Pancreas (tissue), 10 donors: ENCODE results near the gene SERPINA9. TPM values are rescaled to one million over a fixed set of nuclear protein-coding genes. Genes with fewer than 3 reads are reported as not detected.

Experiments
- ATAC-seq, 4 donors: fragments of 200-7000 bp; cut with Tn5 transposase; one replicate each; pipeline versions ENCODE4 v1.8.0 to v1.9.1; 2020; ENCODE audit warnings: mild to moderate bottlenecking in 4 of 4, moderate library complexity in 4 of 4
- DNase-seq, 6 donors: peaks; one replicate each; pipeline ENCODE4 v3.0.0-alpha.2; 2020
- FAIRE-seq: peaks from 2 replicates; lab custom pipeline; 2012; peaks lifted over from hg19 to GRCh38; lab: Jason Lieb, UNC
- H3K27ac ChIP-seq, 4 donors: fragments of 200-600 bp; sonication (generic); 1 replicate in 3 of 4; 2 replicates in 1 of 4; pipeline versions ENCODE4 v1.5.0 to v1.8.0; 2020
- H3K27me3 ChIP-seq, 4 donors: fragments of 200-600 bp; one replicate each; pipeline ENCODE4 v1.8.0; 2021
- H3K36me3 ChIP-seq, 3 donors: fragments of 200-600 bp; sonication (generic) in 1 of 3; one replicate each; pipeline versions ENCODE4 v1.5.0 to v1.8.0; 2020 to 2021
- H3K4me1 ChIP-seq, 3 donors: fragments of 200-600 bp; one replicate each; pipeline ENCODE4 v1.8.0; 2021
- H3K4me3 ChIP-seq, 4 donors: fragments of 200-600 bp; sonication (generic) in 2 of 4; one replicate each; pipeline versions ENCODE4 v1.5.0 to v1.8.0; 2020 to 2021
- H3K9me3 ChIP-seq, 4 donors: fragments of 200-600 bp; one replicate each; pipeline ENCODE4 v1.8.0; 2021
- WGBS, 2 donors: extraction: QIAGEN DNeasy Blood & Tissue Kit; methylation state at CpG; one replicate each; pipeline ENCODE4 v1.1.7; 2013; 5-methylcytosine and 5-hydroxymethylcytosine counted together
- intact Hi-C, 3 donors: fragments of 100-400 bp; cut with DNase I; formaldehyde crosslinking; loops; one replicate each; pipeline versions ENCODE4 v1.11.1 to v1.14.2; 2022
- polyA plus RNA-seq, 2 donors: library from polyadenylated mRNA; stranded (reverse); fragments of 200-250 nt; gene quantifications; one replicate each; pipeline ENCODE4 v1.2.3, GENCODE V29; 2013
- total RNA-seq, 6 donors: library from RNA; stranded (reverse); fragmentation: NEBNext Ultra II Directional in 4 of 6; extraction: Animal tissue kit (Norgen Biotek cat#: 25700) in 4 of 6; gene quantifications; one replicate each; pipeline versions ENCODE4 v1.2.1 to v1.2.4, GENCODE V29; 2021 to 2023
- TF ChIP-seq, protein P1 (sequence below), 4 donors: fragments of 200-600 bp; sonication (generic) in 3 of 4; IDR thresholded peaks; one replicate each; pipeline versions ENCODE4 v1.5.0 to v1.8.0; 2021; ENCODE audit warnings: antibody characterized with exemption in 4 of 4
- donor health status: healthy with polysubstance abuse.
- donor health status: DM: no; HTN: no; CAD: no; lungs with moderate emphysema.
- donor health status: DM: no; HTN: no; CAD: no.
- donor health status: control.
- donor health status: control.
- donor health status: Bipolar disorder and iron deficiency.
- donor health status: DM: yes; HTN: yes; CAD: no.
- donor health status: DM: no; HTN: no; CAD: no.
- donor health status: DM: no; HTN: no; CAD: no.
- donor health status: DM: yes; HTN: yes; CAD: no.

Gene SERPINA9
- total and polyA plus RNA-seq, 8 donors: not detected

GRCh38 chr14:94478420-94478819 lies 2.4 kb upstream of the SERPINA9 start:
- TF ChIP-seq, protein P1, sequence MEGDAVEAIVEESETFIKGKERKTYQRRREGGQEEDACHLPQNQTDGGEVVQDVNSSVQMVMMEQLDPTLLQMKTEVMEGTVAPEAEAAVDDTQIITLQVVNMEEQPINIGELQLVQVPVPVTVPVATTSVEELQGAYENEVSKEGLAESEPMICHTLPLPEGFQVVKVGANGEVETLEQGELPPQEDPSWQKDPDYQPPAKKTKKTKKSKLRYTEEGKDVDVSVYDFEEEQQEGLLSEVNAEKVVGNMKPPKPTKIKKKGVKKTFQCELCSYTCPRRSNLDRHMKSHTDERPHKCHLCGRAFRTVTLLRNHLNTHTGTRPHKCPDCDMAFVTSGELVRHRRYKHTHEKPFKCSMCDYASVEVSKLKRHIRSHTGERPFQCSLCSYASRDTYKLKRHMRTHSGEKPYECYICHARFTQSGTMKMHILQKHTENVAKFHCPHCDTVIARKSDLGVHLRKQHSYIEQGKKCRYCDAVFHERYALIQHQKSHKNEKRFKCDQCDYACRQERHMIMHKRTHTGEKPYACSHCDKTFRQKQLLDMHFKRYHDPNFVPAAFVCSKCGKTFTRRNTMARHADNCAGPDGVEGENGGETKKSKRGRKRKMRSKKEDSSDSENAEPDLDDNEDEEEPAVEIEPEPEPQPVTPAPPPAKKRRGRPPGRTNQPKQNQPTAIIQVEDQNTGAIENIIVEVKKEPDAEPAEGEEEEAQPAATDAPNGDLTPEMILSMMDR (IDR thresholded peaks at IDR 0.05): no peak
- Histone ChIP-seq H3K27me3 (no peaks in the 10 kb centered on the region), H3K4me3 (no peak overlapping the region), H3K27ac (no peak overlapping the region), H3K4me1 (no peaks in the 10 kb centered on the region), H3K9me3 (peaks cover 0 to 4% (median 0%) of the 10 kb centered on the region in 4 donors), H3K36me3 (no peaks in the 10 kb centered on the region)
- DNase-seq (no peak), ATAC-seq (no peak), FAIRE-seq (no peak)
- intact Hi-C loops: no loop called here

DNA sequence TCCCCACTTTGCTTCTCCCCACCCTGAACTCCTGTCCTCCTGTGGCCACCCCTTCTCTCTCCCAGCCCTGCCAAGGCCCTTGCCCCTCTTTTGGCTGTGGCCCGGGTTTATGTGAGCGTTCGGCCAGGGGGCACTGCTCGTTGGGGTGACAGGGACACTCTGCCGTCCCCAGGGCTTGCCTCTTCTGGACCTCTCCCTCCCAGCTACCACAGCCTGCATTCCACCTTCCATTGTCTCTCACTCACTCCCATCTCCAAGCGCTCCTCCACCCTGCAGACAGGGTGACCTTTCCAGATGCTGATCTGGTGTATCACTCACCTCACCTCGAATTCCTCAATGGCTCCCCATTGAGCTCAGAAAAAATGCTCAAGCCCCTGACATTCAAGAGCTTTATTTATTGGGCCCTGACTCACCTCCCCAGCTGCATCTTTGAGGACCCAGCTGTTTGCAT lies 1.4 kb downstream of the SERPINA9 start:
- Histone ChIP-seq H3K4me1 (no peaks in the 10 kb centered on the region), H3K9me3 (peaks cover 0 to 4% (median 0%) of the 10 kb centered on the region in 4 donors), H3K27ac (no peak overlapping the region), H3K27me3 (no peaks in the 10 kb centered on the region), H3K4me3 (no peak overlapping the region), H3K36me3 (no peaks in the 10 kb centered on the region)
- FAIRE-seq (no peak), ATAC-seq (no peak), DNase-seq (no peak)
- intact Hi-C loops: no loop called here
- TF ChIP-seq, protein P1 (IDR thresholded peaks at IDR 0.05): no peak
- WGBS, 2 donors: 73 to 81% methylated on average over 7 of the region's 7 CpGs

GRCh38 chr14:94473666-94474410 lies 2.2 kb downstream of the SERPINA9 start:
- FAIRE-seq: no peak

DNA sequence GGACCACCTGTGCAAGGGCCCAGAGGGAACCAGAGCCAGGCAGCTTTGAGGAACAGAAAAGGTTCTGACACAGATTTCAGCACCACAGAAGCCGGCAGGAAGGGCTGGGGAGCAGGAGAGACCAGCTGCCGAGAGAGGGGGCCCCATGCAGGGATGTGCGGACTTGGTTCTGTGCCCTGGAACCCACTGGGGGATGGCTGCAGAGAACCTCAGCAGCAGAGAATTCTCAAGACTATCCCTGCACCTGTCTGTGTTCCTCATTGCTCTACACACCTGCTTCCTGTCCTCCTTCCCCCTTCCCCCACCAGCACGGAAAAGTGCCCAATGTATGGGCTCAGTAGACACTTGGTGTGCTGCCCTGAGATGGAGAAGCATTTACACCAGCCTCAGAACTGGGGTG lies 3.2 kb downstream of the SERPINA9 start:
- no peak for ATAC-seq
- Histone ChIP-seq H3K9me3 (no peaks in the 10 kb centered on the region), H3K36me3 (no peaks in the 10 kb centered on the region), H3K4me1 (no peaks in the 10 kb centered on the region), H3K27me3 (no peaks in the 10 kb centered on the region), H3K4me3 (no peak overlapping the region), H3K27ac (no peak overlapping the region)
- DNase-seq: no peak
- intact Hi-C loops: no loop called here
- 60 to 67% methylated on average over 4 of the region's 4 CpGs for WGBS, 2 donors
- TF ChIP-seq, protein P1 (IDR thresholded peaks at IDR 0.05): no peak
- no peak for FAIRE-seq

More at GRCh38 chr14:94473666-94474410, 2.2 kb downstream of the SERPINA9 start:
- DNase-seq: no peak
- intact Hi-C loops: no loop called here
- ATAC-seq: no peak
- H3K36me3 ChIP-seq: no peaks in the 10 kb centered on the region
- WGBS, 2 donors: 76 to 82% methylated on average over 16 of the region's 16 CpGs
- no peak overlapping the region for H3K4me3 ChIP-seq
- no peaks in the 10 kb centered on the region for H3K4me1 ChIP-seq
- H3K27ac ChIP-seq: no peak overlapping the region
- TF ChIP-seq, protein P1 (IDR thresholded peaks at IDR 0.05): no peak
- H3K9me3 ChIP-seq: peaks cover 0 to 4% (median 0%) of the 10 kb centered on the region in 4 donors
- H3K27me3 ChIP-seq: no peaks in the 10 kb centered on the region

DNA sequence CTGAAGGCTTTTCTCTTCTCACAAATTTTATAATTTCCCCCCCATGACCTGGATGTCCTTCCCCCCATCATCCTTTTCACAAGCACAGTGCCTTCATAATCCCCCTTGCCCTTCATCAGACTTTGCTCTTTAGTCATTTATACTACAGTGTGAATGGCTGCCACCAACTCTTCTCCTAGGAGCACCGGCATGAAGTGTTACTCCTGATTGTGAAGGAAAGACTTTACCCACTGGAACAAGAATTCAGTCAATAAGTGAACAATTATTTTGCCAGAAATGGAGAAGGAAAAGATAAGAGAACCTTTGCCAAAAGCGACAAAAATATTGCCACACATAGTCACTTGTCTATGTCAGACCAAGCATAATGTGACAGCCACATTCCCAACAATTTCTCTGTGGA lies 5.0 kb downstream of the SERPINA9 start:
- 66 to 71% methylated on average over 2 of the region's 2 CpGs for WGBS, 2 donors
- intact Hi-C loops: no loop called here
- TF ChIP-seq, protein P1 (IDR thresholded peaks at IDR 0.05): no peak
- Histone ChIP-seq H3K4me3 (no peak overlapping the region), H3K36me3 (no peaks in the 10 kb centered on the region), H3K9me3 (no peaks in the 10 kb centered on the region), H3K27me3 (no peaks in the 10 kb centered on the region), H3K4me1 (no peaks in the 10 kb centered on the region), H3K27ac (no peak overlapping the region)
- FAIRE-seq: no peak
- DNase-seq: no peak
- ATAC-seq: no peak
